ENCODE measurements around the gene GIMAP7. TPM values are rescaled to one million over a fixed set of nuclear protein-coding genes. Genes with fewer than 3 reads are reported as not detected.

GIMAP7 gene
- total RNA-seq, 1 donor from 2014 or later = not detected

DNA sequence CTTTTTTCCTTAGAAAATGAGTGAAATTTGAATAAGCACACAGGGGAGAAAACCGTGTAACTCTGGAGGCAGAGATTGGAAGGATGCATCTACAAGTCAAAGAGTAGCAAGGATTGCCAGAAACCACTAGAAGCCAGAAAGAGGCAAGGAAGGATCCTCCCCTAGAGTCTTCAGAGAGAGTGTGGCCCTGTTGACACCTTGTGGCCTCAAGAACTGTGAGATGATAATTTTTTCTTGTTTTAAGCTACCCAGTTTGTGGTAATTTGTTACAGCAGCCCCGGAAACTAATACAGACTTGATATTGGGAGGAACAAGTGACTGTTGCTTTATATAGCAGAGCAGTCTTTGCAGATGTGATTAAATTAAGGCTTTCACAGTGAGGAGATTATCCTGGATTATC lies 3.6 kb upstream of the GIMAP7 start:
- no peaks in the 10 kb centered on the region for H3K36me3 Mint-ChIP-seq
- H3K27ac ChIP-seq = no peak overlapping the region
- no peak overlapping the region for H3K9ac ChIP-seq
- no peaks in the 10 kb centered on the region for H3F3A ChIP-seq (ENCODE audit: low read depth)
- H3K4me3 Mint-ChIP-seq = no peak overlapping the region
- no peaks in the 10 kb centered on the region for H3K4me1 ChIP-seq
- no peak overlapping the region for H2AFZ ChIP-seq (replicated peaks)
- TF ChIP-seq, protein P1, sequence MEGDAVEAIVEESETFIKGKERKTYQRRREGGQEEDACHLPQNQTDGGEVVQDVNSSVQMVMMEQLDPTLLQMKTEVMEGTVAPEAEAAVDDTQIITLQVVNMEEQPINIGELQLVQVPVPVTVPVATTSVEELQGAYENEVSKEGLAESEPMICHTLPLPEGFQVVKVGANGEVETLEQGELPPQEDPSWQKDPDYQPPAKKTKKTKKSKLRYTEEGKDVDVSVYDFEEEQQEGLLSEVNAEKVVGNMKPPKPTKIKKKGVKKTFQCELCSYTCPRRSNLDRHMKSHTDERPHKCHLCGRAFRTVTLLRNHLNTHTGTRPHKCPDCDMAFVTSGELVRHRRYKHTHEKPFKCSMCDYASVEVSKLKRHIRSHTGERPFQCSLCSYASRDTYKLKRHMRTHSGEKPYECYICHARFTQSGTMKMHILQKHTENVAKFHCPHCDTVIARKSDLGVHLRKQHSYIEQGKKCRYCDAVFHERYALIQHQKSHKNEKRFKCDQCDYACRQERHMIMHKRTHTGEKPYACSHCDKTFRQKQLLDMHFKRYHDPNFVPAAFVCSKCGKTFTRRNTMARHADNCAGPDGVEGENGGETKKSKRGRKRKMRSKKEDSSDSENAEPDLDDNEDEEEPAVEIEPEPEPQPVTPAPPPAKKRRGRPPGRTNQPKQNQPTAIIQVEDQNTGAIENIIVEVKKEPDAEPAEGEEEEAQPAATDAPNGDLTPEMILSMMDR (IDR thresholded peaks at IDR 0.05) = no peak
- no peak for TF ChIP-seq EZH2phosphoT487 (IDR thresholded peaks at IDR 0.05)
- TF ChIP-seq EZH2 (IDR thresholded peaks at IDR 0.05) = no peak
- H3K27ac Mint-ChIP-seq = no peak overlapping the region
- H3K9me3 ChIP-seq (ENCODE audit: low read depth) = no peaks in the 10 kb centered on the region
- no peaks in the 10 kb centered on the region for H4K20me1 ChIP-seq (ENCODE audit: low read depth)
- no peak overlapping the region for H3K4me2 ChIP-seq
- H3K79me2 ChIP-seq (ENCODE audit: low read depth) = no peaks in the 10 kb centered on the region
- DNase-seq (ENCODE audit: low spot score) = no peak
- H3K27me3 ChIP-seq = no peaks in the 10 kb centered on the region
- no peaks in the 10 kb centered on the region for H3K36me3 ChIP-seq
- H3K4me3 ChIP-seq = no peak overlapping the region
- H3K9me3 Mint-ChIP-seq = peaks cover 2% of the 10 kb centered on the region
- H3K4me1 Mint-ChIP-seq = no peaks in the 10 kb centered on the region
- peaks cover 8% of the 10 kb centered on the region for H3K27me3 Mint-ChIP-seq (ENCODE audit: insufficient read depth, low read depth)

DNA sequence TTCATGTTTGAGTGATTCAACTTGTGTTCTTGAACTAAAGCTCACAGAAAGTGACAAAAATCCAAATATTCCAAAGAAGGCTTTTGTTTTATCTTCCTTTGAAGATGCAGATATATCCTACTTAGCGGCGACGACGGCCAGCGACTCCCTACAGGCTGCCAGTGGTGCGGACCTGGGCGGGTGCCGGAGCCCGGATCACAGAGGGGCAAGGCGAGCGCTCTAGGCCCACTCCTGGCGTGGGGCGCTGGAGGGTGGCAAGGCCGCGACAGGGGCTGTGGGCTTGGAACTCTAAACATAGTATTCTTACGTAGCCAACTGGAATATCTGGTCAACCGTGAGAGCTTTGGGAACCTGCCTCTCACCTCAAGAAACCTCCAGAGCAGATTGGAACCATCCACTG lies 914 bp upstream of the GIMAP7 start:
- no peak overlapping the region for H3K4me2 ChIP-seq
- no peaks in the 10 kb centered on the region for H3K36me3 Mint-ChIP-seq
- H3F3A ChIP-seq (ENCODE audit: low read depth) = no peaks in the 10 kb centered on the region
- no peaks in the 10 kb centered on the region for H3K79me2 ChIP-seq (ENCODE audit: low read depth)
- DNase-seq (ENCODE audit: low spot score) = no peak
- no peak overlapping the region for H3K9ac ChIP-seq
- peaks cover 4% of the 10 kb centered on the region for H3K27me3 ChIP-seq
- H3K9me3 ChIP-seq (ENCODE audit: low read depth) = no peaks in the 10 kb centered on the region
- no peak overlapping the region for H3K4me3 ChIP-seq
- no peaks in the 10 kb centered on the region for H3K4me1 ChIP-seq
- peaks cover 8% of the 10 kb centered on the region for H3K27me3 Mint-ChIP-seq (ENCODE audit: insufficient read depth, low read depth)
- no peaks in the 10 kb centered on the region for H4K20me1 ChIP-seq (ENCODE audit: low read depth)
- no peak overlapping the region for H3K27ac ChIP-seq
- no peak for TF ChIP-seq EZH2phosphoT487 (IDR thresholded peaks at IDR 0.05)
- TF ChIP-seq EZH2 (IDR thresholded peaks at IDR 0.05) = no peak
- TF ChIP-seq, protein P1 (IDR thresholded peaks at IDR 0.05) = no peak
- H2AFZ ChIP-seq (replicated peaks) = no peak overlapping the region
- no peaks in the 10 kb centered on the region for H3K36me3 ChIP-seq
- H3K4me1 Mint-ChIP-seq = no peaks in the 10 kb centered on the region
- no peak overlapping the region for H3K4me3 Mint-ChIP-seq
- H3K9me3 Mint-ChIP-seq = peaks cover 2% of the 10 kb centered on the region
- no peak overlapping the region for H3K27ac Mint-ChIP-seq

DNA sequence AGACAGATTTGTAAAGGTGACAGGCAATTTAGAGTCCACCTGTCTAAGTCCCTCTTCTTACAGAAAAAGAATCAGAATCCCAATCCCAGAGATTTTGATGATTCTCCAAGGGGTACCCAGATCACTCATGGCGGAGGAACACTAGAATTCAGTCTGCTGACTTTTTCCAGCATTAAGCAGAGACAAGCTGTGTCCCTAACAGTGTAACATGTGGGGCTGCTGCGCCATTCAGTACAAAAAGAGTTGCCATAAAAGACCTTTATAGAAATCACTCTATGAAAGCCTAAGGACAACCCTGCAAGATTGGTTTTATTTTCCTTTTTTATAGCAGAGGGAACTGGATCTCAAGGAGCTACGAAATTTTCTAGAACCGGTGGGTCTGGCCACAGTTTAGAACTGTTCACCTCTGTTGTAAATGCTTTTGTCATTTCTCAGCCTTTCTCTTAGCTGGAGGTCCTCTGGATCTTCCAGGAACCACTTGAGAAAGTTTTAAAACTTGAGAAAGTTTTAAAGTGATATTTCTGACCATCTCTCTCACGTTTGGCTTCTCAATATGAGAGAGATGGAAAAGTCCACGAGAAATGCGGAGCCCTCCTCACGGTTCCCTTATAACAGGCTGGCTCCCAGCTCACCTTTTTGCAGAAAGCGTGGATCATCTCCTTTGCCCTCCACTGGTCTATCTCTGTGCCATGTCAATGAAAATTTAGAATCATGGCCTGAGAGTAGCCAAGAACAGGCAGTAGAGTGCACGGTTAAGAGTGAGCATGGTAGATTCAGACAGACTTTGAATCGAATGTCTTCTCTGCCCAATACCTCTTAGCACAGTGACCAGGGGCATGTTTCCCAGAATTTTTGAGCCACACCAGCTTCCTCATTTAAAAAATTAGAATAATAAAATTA lies 826 bp downstream of the GIMAP7 start:
- Histone ChIP-seq H3F3A (ENCODE audit: low read depth) (no peaks in the 10 kb centered on the region), H3K4me3 (no peak overlapping the region), H3K27me3 (peaks cover 4% of the 10 kb centered on the region), H3K9me3 (ENCODE audit: low read depth) (no peaks in the 10 kb centered on the region), H4K20me1 (ENCODE audit: low read depth) (no peaks in the 10 kb centered on the region), H3K36me3 (no peaks in the 10 kb centered on the region), H2AFZ (replicated peaks) (no peak overlapping the region), H3K27ac (no peak overlapping the region), H3K9ac (no peak overlapping the region), H3K4me2 (no peak overlapping the region), H3K79me2 (ENCODE audit: low read depth) (no peaks in the 10 kb centered on the region), H3K4me1 (no peaks in the 10 kb centered on the region)
- H3K36me3 Mint-ChIP-seq = no peaks in the 10 kb centered on the region
- no peak overlapping the region for H3K27ac Mint-ChIP-seq
- H3K27me3 Mint-ChIP-seq (ENCODE audit: insufficient read depth, low read depth) = peaks cover 8% of the 10 kb centered on the region
- H3K4me3 Mint-ChIP-seq = no peak overlapping the region
- H3K9me3 Mint-ChIP-seq = peaks cover 2% of the 10 kb centered on the region
- DNase-seq (ENCODE audit: low spot score) = no peak
- TF ChIP-seq, protein P1 (IDR thresholded peaks at IDR 0.05) = no peak
- no peak for TF ChIP-seq EZH2 (IDR thresholded peaks at IDR 0.05)
- TF ChIP-seq EZH2phosphoT487 (IDR thresholded peaks at IDR 0.05) = no peak
- no peaks in the 10 kb centered on the region for H3K4me1 Mint-ChIP-seq

Measured in neural progenitor cell (in vitro differentiated cells).